Activated CD4-positive, alpha-beta T cell treated with anti-CD3 and anti-CD28 coated beads, Interleukin-2, Interleukin-6, amounts not matched to agents 100 ng/mL and 50 ng/mL, durations not matched to agents 16 hours and 8 hours (primary cell): Measurements from ENCODE around the gene GPHN.
A peak's percentile ranks its signal among the peaks of the same experiment; 100 is the strongest.
"Not testable (repeated sequence)": the region's sequence is repeated elsewhere in the genome, so short reads cannot be mapped to it uniquely, and the experiment has no call there.

Source experiments
- DNase-seq: peaks from one replicate; pipeline ENCODE4 v3.0.0-alpha.2; 2020

The GPHN gene

DNA sequence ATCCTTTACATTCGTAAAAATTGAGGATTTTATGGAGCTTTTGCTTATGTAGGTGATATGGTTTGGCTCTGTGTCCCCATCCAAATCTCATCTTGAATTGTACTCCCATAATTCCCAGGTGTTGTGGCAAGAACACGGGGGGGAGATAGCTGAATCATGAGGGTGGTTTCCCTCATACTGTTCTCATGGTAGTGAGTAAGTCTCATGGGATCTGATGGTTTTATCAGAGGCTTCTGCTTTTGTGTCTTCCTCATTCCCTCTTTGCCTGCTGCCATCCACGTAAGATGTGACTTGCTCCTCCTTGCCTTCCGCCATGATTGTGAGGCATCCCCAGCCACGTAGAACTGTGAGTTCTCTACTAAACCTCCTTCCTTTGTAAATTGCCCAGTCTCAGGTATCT, 5.1 kb upstream of the GPHN start:
- not testable (repeated sequence) for DNase-seq

DNA sequence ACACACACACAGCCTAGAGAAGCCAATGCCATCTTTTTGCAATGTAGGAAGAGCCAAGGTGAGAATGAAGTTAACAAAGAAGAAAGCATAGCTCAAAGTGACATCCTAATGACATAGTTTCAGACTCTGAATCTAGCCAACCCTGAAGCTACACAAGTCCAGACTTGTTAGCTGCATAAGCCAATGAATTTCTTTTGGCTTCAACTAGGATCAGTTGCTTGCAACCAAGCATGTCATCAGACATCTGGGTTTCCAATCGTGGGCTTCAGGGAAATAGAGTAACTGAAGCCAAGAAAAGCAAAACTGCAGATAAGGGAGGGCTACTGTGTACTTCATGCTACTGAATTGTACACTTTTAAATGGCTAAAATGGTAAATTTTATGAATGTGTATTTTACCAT, 4.4 kb upstream of the GPHN start:
- DNase-seq, result no peak

DNA sequence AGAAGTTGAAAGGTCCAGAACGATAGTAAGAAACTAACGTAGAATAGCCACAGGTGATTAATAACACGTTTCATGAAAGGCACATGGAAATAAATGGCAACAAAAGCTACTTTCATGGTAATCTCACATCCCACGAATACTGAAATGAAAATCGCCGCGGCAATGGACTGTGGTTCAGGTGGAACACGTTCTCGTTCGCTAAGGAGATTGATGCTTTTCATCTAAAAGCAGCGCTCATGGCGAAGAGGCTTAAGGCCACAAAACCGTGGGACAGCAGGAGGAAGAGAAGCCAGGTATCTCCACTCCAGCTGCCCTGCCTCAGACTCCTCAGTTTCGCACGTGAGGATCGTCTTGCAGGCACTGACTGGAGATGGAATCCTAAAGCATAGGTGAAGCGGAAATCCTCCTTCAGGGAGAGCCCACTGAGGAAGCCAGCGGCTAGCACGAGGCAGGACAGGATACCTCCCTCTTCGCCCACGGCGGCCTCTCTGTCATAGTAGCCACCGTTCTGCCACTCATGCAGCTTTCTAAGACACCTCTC, 696 bp upstream of the GPHN start:
- no peak for DNase-seq

DNA sequence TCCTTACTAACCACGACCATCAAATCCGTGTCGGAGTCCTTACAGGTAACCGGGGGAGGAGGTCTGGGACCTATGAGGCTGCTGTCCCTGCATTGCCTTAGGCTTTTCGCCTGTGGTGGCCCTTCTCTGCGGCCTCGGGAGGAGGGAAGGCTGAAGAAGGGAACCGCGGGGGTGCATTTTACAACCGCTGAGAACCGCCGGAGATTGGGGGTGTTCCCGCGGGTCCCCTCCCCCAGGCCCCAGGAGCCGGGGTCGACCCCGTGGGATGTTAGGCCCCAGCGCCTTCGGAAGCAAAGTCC, 549 bp downstream of the GPHN start:
- DNase-seq, result no peak

DNA sequence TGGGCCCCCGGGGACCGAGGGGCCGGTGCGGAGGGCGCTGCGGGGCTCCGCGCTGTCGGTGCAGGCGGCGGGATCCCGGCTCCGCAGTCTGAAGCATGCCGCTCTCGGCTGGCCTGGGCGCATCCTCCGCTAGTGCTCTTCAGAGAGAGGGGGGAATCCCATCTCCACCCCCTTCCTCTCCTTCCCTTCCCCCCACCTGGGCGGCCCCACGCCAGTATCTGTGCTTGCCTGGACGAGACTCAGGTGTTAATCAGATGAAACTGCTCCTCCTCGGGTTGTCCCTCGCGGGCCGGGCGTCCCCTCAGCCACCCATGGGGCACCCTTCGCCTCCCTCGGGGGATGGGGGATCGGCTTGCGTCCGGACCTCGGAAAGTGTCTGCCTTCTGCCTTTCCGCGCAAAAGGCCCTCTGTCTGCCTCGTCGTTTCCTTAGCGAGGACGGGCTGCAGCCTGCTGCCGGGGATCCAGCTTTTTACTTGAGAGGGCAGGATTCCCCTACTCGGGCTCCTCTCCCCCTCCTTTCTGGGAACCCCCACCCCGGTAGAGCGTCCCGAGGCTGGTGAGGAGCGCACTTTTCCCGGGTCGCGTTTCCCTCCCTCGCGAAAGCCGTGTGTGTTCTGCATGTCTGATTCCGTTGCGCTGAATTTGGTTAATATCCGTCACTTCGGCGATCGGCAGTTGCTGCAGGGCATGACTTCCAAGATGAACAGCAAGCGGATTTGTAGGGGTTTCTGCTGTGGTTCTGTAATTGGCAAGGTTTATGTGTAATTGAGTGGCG, 1.1 kb downstream of the GPHN start:
- DNase-seq, result peak; percentile 61

DNA sequence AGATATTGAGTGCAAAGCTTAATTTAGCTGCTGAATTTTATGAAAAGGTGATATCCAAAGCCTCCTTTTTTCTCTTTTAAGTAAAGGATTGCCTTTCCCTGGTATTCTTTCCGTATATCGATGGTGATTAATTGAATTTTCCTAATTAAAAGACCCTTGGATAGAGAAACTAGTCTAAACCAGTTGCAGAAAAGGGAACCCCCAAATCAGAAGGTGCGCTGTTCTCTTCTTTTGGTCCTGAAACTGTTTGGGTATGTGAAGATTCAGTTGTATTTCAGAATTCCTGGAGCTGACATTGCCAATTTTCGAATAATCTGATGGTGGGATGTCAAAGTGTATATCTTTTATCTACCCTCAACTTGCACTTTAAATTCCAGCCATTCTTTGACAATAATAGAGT, 1.9 kb downstream of the GPHN start:
- DNase-seq, result no peak

DNA sequence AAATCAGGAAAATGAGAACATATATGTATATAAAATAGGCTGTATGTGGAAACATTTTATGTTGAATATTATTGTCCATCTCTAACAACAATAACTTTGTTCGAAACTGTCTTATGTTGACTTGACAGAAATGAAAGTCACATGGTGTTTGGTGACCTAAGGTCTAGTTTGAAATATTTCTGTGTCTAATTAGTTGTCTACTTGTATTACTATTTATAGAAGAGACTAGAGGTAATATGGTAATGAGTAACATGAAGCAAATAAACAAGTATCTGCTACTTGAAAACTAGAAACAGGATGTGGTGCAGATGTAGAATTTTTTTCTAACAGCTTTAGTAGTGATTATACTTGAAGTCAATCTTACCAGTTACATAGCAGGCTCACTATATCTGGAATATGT, 3.9 kb downstream of the GPHN start:
- peak; percentile 3 for DNase-seq

DNA sequence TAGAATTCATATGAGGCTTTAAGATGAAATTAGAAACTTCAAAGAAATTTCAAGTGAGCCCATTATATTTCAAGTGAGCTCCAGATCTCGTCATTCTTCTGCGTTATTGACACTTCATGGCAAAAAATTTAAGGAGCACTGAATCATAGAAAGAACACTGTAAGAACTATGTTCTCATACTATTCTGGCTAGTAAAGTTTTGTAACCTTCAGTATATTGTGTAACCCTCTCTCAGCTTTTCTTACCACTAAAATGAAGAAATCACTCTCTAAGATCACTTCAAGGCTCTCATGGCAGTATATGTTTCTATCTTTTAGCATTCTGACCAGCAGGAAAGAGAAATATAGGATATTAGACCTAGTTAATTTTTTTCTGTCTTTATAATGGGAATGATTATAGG, 6.3 kb downstream of the GPHN start:
- no peak for DNase-seq

DNA sequence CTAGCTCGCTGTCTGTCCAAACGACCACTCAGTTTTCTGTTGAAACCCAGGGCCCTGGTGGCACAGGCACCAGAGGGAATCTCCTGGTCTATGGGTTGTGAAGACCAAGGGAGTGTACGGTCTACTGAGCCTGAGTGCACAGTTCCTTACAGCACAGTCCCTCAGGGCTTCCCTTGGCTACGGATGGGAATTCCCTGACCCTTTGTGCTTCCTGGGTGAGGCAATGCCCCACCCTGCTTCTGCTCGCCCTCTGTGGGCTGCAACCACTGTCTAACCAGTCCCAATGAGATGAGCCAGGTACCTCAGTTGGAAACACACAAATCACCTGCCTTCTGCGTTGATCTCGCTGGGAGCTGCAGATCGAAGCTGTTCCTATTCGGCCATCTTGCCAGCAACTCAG, 22.6 kb downstream of the GPHN start:
- DNase-seq, result no peak

DNA sequence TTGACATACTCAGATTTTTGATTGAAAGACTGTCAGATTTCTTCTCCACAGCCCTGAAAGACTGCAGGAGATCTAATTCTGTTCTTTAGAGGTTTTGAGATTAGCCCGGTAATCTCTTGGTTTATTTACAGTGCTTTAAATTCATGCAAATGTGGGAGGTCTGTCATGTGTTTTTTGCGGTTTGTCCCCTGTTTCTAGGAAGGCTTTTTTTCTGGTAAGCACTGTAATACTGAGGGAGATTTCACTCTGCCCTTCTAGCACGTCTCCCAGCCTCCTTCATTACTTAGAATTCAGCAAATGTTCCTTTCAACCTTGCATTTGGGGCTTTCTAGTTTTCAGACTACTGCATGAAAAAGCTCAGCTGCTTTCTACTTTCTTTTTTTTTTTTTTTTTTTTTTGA, 31.1 kb downstream of the GPHN start:
- DNase-seq, result peak; percentile 21

DNA sequence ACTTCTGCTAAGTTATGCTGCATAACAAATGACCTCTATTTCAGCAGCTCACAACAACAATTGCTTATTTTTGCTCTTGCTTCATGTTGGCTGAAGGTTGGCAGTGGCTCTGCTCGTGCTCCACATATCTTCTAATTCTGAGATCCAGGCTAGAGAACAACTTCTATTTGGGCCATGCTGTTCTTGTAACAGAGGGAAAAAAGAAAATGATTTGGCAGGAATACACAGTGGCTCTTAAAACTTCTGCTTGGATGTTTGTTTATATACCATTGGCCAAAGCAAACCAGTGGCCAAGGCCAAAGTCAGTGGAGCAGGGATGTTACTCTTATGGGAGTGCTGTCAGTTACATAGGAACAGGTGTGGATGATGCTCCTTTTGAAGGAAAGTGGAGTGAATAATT, 32.1 kb downstream of the GPHN start:
- no peak for DNase-seq

DNA sequence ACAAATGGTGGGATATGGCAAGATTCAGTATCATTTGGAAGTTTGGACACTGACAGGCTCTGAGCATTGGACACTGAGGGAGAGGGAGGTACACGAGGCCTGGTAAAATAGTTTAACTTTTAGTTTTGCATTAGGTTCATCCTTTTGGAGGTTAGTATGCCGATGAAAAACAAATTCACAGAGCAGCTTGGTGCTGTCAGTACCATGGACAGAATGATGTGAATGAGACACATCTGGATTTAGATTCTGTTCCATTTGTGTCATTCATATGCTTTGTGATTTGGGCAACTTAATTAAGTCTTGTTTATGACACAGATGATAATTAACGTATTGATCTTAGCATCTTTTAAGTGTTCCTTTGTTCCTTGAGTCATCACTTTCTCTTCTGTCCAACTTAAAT, 33.7 kb downstream of the GPHN start:
- no peak for DNase-seq

DNA sequence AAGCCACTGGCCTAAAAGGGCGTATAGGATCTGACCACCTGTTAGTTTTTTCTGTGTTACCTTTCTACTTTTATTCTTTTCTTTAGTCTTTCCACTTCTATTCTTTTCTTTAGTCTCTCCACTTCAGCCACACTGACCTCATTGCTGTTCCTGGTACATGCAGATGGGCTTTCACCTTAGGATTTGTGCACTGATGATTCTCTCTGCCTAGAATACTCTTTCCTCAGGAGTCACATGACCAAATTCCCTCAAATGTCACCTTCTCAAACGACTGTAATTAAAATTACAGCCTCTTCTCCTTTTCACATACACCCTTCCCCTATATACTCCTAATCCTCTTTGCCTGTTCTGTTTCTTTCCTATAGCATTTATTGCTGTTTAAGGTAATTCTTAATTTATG, 36.0 kb downstream of the GPHN start:
- DNase-seq, result no peak

DNA sequence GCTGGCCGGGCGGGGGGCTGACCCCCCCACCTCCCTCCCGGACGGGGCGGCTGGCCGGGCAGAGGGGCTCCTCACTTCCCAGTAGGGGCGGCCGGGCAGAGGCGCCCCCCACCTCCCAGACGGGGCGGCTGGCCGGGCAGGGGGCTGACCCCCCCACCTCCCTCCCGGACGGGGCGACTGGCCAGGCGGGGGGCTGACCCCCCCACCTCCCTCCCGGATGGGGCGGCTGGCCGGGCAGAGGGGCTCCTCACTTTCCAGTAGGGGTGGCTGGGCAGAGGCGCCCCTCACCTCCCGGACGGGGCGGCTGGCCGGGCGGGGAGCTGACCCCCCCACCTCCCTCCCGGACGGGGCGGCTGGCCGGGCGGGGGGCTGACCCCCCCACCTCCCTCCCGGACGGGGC, 37.2 kb downstream of the GPHN start:
- DNase-seq, result not testable (repeated sequence)

DNA sequence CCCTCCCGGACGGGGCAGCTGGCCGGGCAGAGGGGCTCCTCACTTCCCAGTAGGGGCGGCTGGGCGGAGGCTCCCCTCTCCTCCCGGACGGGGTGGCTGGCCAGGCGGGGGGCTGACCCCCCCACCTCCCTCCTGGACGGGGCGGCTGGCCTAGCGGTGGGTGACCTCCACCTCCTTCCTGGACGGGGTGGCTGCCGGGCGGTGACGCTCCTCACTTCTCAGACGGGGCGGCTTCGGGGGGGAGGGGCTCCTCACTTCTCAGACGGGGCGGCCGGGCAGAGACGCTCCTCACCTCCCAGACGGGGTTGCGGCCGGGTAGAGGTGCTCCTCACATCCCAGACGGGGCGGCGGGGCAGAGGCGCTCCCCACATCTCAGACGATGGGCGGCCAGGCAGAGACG, 37.8 kb downstream of the GPHN start:
- DNase-seq, result not testable (repeated sequence)

DNA sequence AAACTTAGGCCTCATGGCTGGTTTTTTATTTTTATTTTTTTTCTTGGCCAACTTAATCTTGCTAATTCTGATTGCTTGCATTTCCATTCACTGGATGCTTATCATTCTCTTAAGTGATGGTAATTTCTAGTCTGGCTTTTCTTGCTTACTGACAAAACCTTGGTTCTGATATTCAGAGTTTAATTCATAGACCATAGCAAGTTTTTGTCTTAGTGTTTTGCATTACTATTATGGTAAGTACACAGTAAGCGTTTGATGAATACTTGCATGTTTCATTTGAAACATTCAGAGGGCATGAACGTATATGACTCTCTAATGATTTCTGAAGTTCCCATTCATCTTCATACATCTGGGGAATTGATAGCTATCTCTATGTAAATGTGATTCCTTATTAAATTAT, 55.8 kb downstream of the GPHN start:
- no peak for DNase-seq

DNA sequence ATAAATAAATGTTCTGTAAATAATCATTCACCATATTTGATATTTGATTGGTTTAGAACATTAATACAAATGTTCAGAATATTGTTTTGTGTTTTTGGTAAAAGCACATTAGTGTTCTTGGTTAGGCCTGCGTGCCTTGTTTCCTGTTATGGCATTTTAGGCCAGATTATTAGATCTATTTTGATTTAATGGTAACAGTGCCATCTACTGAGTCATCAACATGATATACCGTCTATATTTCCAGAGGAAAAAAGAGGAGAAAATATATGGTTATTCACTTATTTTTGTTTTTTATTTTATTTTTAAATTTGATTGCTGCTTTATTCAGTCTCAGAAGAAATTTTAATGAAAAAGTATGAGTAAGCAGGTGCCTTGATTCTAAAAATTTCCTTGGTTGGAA, 60.3 kb downstream of the GPHN start:
- no peak for DNase-seq

DNA sequence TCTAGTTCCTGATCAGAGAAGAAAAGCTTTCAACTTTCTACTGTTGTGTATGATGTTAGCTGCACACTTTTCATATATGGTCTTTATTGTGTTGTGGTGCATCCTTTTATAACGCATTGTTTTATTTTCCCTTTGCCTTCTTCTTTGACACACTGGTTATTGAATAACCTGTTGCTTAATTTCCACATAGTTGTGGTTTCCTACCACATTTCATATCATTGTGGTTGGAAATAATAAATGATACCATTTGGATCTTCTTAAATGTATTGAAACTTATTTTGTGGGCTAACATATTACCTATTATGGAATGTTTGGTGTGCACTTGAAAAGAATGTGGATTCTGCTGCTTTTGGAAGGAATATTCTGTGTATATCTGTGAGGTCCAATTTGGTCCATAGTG, 64.9 kb downstream of the GPHN start:
- no peak for DNase-seq

DNA sequence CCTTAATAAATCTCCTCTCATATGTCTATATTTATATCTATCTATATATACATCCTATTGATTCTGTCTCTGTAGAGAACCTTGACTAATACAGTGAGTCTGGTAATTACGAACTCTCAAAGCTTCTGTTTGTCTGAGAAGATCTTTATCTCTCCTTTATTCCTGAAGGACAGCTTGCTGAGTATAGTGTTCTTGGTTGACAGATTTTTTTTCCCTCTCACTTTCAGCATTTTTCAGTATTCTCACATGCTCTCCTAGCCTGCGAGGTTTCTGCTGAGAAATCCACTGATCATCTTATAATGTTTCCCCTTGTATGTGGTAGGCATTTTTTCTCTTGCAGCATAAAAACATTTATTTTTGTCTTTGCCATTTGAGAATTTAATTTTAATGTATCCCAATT, 67.1 kb downstream of the GPHN start:
- no peak for DNase-seq

DNA sequence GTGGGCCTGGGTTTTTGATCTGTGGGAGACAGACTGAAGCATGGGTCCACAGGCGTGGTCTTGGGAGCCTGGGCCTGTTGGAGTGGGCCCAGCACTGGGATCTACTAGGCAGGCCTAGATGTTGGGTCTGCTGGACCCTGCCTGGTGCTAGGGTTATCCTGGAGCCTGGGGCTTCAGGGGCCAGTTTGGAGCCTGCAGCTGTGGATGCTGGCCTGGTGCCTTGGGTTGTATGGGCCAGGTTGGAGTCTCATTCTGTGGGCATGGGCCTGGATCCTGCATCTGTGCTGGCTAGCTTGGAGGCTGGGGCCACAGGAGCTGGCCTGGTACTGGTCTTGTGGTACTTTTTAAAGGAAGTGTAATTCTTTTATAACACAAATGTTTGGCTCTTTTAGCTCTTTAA, 68.0 kb downstream of the GPHN start:
- DNase-seq, result no peak

DNA sequence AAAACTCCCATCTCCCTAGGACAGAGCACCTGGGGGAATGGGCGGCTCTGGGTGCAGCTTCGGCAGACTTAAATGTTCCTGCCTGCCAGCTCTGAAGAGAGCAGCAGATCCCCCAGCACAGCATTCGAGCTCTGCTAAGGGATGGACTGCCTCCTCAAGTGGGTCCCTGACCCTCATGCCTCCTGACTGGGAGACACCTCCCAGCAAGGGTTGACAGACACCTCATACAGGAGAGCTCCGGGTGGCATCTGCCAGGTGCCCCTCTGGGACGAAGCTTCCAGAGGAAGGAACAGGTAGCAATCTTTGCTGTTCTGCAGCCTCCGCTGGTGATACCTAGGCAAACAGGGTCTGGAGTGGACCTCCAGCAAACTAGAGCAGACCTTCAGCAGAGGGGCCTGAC, 79.8 kb downstream of the GPHN start:
- DNase-seq, result not testable (repeated sequence)

DNA sequence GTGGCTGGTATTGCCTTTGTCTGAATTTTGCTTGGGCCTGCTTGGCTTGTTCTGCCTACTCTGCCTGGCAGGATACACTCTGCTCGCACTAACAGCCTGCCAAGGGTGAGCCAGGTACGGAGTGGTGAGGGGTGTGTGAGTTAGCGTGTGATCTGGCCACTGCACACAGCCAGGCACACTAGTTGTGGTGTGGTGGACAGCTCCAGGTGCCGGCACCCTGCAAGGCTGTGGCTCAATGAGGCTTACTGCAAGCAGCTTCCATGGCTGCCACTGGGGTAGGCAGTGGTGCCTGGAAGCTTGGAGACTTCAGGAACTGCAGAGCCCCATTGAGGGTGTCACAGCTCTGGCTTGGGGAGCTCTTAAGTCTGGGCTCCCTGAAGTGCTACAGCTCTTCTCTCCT, 87.4 kb downstream of the GPHN start:
- DNase-seq, result no peak

DNA sequence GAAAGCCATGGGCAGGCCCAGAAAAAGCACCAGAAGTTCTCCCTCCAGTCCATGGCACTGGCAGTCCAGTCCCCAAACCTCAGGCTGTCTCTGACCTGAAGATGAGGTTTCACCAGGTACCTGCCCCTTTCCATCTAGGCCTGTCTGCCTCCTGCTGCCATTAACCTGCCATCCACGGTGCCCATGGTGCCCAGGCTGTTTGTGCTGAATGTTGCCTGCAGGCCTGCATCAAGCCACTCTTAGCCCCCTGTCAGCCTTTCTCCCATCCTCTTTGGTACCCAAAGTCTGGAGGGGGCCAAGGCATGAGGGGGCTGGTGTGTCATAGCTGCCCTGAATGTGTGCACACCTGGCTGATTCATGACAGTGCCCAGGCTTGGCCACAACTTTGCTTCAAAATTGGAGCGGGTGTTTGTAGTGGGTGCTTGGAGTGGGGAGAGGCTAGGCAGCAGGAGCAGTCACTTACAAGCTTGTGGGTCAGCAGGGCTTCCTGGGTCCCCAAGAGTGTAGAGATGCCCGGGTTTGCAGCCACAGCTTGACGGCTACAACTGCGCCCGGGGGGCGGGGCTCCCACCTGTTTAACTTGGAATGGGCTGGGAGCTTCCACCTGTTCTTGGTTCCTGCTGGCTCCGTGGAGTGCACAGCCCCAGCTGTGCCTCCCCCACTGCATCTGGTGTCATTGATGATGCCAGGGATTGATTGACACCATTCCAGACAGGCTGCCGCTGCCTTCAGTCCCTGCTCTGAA, 88.5 kb downstream of the GPHN start:
- no peak for DNase-seq

DNA sequence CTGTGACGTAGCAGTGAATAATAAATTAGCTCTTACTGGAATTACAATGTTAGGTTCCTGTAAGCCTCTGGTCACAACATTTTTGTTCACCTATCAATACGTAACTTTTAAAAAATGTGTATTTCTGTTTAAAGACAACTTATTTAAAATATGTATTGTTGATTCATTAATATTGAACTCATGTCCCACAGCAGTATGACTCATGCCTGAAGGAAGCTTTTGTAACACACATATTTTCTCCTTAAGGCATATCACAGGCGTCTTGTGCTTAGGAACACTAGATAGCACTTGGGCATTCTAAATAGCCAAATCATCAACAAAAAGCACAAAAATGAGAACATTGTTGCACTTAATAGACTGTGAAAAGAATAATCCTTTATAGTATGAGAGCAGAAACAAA, 92.5 kb downstream of the GPHN start:
- no peak for DNase-seq
